Cardiac fibroblast (primary cell): ENCODE results near the gene P2RX7.
"Not testable (repeated sequence)": the region's sequence is repeated elsewhere in the genome, so short reads cannot be mapped to it uniquely, and the experiment has no call there.

Experiments
- DNase-seq, 2 donors: peaks; one replicate each; pipeline versions ENCODE4 v3.0.0 to v3.0.0-alpha.2; 2010; ENCODE audit warnings: low read depth in 2 of 2
- H3K4me3 ChIP-seq, 2 donors: replicated peaks in 1 of 2; 1 replicate in 1 of 2; 2 replicates in 1 of 2; pipeline ENCODE4 v1.5.1; 2011; ENCODE audit warnings: low read depth in 2 of 2, low read length in 2 of 2, mild to moderate bottlenecking in 2 of 2, moderate library complexity in 1 of 2
- TF ChIP-seq, protein P1 (sequence below): IDR thresholded peaks from one replicate; pipeline ENCODE4 v1.5.1; 2011; ENCODE audit warnings: low read depth, mild to moderate bottlenecking, low read length, inconsistent platforms

P2RX7 gene

DNA sequence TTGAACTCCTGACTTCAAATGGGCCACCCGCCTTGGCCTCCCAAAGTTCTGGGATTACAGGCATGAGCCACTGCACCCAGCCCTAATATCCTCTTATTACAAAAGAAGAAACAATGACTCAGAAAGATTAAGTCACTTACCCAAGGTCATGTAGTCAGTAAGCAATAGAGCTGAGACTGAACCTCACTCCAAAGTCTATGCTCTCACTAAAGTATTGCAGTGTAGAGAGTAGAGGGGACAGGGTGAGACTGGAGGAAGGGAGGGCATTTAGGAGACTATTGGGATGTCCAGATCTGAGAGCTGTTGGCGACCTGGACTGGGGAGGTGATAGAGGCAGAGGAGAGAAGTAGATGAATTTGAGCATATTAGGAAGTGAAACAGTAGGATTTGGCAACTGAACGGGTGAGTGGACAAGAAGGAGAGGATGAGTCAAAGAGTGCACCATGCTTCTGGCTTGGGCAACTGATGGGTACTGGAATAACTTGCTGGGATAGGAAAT is 11.8 kb downstream of the P2RX7 start:
- DNase-seq = peak; percentile 22 to 73

DNA sequence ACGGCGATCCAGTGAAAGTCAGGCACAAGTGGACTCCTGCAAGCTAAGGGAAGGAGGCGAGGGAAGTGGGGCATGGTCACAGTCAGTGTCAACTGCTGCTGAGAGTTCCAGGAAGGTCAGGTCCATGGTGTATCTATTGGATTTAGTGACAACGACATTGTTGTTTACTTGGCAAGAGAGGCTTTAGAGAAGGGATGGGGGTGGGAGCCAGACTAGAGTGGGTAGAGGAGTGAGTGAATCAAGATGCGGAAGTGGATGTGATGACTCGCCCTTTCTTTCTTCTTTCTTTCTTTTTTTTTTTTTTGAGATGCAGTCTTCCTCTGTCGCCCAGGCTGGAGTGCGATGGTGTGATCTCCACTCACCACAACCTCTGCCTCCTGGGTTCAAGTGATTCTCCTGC is 12.5 kb downstream of the P2RX7 start:
- peak in 1 of 2 donors; percentile 40 for DNase-seq
- no peak overlapping the region for H3K4me3 ChIP-seq
- TF ChIP-seq, protein P1, sequence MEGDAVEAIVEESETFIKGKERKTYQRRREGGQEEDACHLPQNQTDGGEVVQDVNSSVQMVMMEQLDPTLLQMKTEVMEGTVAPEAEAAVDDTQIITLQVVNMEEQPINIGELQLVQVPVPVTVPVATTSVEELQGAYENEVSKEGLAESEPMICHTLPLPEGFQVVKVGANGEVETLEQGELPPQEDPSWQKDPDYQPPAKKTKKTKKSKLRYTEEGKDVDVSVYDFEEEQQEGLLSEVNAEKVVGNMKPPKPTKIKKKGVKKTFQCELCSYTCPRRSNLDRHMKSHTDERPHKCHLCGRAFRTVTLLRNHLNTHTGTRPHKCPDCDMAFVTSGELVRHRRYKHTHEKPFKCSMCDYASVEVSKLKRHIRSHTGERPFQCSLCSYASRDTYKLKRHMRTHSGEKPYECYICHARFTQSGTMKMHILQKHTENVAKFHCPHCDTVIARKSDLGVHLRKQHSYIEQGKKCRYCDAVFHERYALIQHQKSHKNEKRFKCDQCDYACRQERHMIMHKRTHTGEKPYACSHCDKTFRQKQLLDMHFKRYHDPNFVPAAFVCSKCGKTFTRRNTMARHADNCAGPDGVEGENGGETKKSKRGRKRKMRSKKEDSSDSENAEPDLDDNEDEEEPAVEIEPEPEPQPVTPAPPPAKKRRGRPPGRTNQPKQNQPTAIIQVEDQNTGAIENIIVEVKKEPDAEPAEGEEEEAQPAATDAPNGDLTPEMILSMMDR = no peak

More for the DNA sequence above, 11.8 kb downstream of the P2RX7 start:
- TF ChIP-seq, protein P1 = no peak
- H3K4me3 ChIP-seq = no peak overlapping the region

DNA sequence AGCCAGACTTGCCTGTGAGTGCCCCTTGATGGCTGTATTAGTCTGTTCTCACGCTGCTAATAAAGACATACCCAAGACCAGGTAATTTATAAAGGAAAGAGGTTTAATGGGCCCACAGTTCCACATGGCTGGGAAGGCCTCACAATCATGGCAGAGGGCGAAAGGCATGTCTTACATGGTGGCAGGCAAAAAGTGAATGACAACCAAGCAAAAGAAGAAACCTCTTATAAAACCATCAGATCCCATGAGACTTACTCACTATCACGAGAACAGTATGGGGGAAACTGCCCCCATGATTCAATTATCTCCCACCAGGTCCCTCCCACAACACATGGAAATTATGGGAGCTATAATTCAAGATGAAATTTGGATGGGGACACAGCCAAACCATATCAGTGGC is 16.6 kb downstream of the P2RX7 start:
- DNase-seq = not testable (repeated sequence)

DNA sequence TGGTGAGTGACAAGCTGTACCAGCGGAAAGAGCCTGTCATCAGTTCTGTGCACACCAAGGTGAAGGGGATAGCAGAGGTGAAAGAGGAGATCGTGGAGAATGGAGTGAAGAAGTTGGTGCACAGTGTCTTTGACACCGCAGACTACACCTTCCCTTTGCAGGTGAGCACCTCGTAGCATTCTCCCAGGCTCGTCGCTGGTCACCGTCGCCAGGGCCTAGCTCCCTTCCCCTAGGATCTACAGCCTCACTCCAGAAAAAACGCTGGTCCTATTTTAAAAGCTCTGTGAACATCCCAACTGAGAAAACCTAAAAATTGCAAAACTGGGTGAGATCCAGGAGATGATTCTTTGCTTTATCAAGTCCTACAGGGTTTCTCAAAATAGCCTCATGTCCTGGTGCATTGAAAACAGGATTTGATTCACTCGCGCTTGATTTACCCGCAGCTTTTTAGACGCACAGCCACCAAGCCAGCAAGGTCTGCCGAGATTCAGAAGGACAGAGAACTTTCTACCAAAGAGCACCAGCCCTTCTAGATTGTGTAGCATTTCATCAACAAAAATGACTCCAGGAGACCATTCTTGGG is 22.2 kb downstream of the P2RX7 start:
- H3K4me3 ChIP-seq = no peak overlapping the region
- TF ChIP-seq, protein P1 = no peak
- no peak for DNase-seq

More for the DNA sequence above, 16.6 kb downstream of the P2RX7 start:
- not testable (repeated sequence) for H3K4me3 ChIP-seq

DNA sequence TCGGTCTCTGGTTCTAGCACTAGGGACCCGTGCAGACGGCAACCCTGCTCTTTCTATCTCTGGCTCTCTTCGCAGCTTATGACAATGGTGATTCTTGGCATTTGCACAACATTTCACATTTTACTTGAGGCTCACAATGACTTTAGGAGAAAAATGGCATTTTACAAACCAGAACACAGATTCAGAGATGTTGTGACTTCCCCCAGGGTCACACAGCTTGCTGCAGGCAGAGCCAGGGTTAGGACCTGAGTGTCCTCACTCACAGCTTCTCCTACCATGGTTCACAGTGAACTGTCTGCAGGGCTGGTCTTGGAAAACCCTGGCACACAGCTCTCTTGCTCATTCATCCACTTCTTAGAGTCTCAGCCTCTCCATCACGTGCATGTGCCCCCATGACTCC is 23.7 kb downstream of the P2RX7 start:
- no peak for DNase-seq
- no peak overlapping the region for H3K4me3 ChIP-seq
- TF ChIP-seq, protein P1 = no peak

DNA sequence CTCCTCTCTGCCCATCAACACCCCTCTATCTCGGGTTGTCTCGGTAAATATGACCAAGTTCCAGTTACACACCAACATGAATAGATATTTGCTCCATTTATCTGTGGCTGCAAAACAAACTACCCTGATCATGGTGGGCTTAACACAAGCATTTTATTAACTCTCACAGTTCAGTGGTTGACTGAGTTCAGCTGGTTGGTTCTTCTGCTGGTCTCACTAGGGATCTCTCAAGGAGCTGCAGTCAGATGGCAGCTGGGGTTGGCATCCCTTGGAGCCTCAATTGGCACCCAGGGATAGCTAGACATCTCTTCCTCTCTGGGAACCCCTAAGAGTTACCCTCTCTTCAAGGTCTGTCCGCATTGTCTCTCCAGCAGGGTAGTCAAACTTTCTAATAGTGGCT is 25.4 kb downstream of the P2RX7 start:
- TF ChIP-seq, protein P1 = no peak
- DNase-seq = no peak
- H3K4me3 ChIP-seq = no peak overlapping the region

DNA sequence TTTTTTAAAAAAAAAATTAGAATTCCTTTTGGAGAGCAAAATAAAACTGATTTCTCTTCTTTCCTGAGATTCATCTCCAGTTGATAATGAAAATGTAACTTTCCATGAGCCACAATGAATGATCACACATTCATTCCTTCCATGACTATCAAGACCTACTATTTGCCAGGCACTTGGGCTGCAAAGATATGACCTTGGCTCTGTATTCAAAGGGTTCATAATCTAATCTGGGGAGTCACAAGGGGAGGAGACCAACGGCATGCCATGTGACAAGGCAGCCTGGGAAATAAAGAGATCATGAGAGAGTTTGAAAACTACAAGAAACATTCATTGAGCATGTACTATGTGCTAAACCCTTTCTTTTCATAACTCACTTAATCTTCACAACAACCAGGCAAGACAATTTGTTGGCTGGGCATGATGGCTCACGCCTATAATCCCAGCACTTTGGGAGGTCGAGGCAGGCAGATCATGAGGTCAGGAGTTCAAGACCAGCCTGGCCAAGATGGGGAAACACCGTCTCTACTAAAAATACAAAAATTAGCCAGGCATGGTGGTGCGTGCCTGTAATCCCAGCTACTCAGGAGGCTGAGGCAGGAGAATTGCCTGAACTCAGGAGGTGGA is 26.2 kb downstream of the P2RX7 start:
- DNase-seq, H3K4me3 ChIP-seq: not testable (repeated sequence)
